Stimulated activated CD4-positive, alpha-beta T cell treated with anti-CD3 and anti-CD28 coated beads, Interleukin-1b, Interleukin-23, amount 100 ng/mL, for 4 hours (primary cell): ENCODE measurements around the gene DDHD1.

Experiments
- DNase-seq, 2 donors: peaks; one replicate each; pipeline ENCODE4 v3.0.0-alpha.2; 2020; ENCODE audit warnings: low read depth in 2 of 2

Gene DDHD1

GRCh38 chr14:52995998-52996397, 157.1 kb downstream of the DDHD1 start:
- no peak for DNase-seq

GRCh38 chr14:52992236-52992870, 160.8 kb downstream of the DDHD1 start:
- no peak for DNase-seq

GRCh38 chr14:52988139-52988538, 165.0 kb downstream of the DDHD1 start:
- DNase-seq, result no peak

GRCh38 chr14:52987514-52987913, 165.6 kb downstream of the DDHD1 start:
- no peak for DNase-seq

GRCh38 chr14:52987042-52987441, 166.1 kb downstream of the DDHD1 start:
- no peak for DNase-seq
